GM19455 (cell line): ENCODE measurements around the gene ACIN1.
"Not testable (repeated sequence)": the region's sequence is repeated elsewhere in the genome, so short reads cannot be mapped to it uniquely, and the experiment has no call there.

ENCODE experiments used
- ATAC-seq: cut with Tn5 transposase; IDR thresholded peaks from one replicate; pipeline ENCODE4 v1.9.1; 2021; ENCODE audit not compliant: unreplicated experiment

Gene ACIN1

DNA sequence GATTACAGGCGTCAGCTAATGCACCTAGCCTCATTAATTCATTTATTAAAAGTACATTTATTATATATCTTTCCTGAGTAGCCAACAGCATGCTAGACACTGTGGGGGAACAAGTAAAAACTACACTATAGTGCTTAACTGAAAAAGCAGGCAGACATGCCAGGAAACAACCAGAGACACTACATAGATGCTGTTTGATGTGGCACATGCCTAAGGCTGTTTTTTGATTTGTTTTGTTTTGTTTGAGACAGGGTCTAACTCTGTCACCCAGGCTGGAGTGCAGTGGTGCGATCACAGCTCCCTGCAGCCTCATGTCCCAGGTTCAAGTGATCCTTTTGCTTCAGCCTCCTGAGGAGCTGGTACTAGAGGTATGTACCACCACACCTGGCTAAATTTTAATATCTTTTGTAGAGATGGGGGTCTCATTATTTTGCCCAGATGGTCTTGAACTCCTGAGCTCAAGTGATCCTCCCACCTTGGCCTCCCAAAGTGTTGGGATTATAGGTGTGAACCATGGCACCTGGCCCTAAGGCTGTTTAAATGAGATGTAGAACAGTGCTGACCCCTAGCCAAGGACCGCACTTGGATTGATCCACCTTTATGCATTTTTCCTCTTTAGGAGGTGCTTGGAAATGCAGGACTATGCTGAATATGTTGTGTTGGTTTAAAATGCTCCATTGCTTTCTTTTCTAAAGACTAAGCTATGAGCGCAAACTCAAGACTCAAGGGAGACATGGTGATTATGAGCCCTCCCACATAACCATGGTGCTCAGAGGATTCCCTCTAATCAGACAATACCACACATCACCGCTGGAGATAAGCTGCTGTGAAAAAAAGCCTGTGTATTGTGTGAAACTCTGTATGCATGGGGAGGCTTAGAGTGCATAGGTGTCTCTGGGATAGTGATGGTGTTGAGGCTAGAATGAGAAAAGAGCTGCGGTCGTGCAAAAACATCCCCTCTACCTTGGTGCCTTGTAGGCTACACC, 74.5 kb downstream of the ACIN1 start:
- ATAC-seq, result no peak

- ATAC-seq, result no peak
Observed at GRCh38 chr14:23018107-23018506, 76.8 kb downstream of the ACIN1 start.

GRCh38 chr14:23017091-23017490, 77.8 kb downstream of the ACIN1 start:
- ATAC-seq, result no peak

- no peak for ATAC-seq
Observed at GRCh38 chr14:23015618-23016017, 79.3 kb downstream of the ACIN1 start.

DNA sequence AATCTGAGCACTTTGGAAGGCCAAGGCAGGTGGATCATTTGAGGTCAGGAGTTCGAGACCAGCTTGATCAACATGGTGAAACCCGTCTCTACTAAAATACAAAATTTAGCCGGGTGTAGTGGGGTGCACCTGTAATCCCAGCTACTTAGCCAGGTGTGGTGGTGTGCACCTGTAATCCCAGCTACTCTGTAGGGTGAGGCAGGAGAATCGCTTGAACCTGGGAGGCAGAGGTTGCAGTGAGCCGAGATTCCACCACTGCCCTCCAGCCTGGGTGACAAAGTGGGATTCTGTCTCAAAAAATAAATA, 81.2 kb downstream of the ACIN1 start:
- not testable (repeated sequence) for ATAC-seq

- ATAC-seq, result no peak
Observed at GRCh38 chr14:23013054-23013748, 81.7 kb downstream of the ACIN1 start.

GRCh38 chr14:23009939-23010726, 84.8 kb downstream of the ACIN1 start, which contains the start of gene C14orf93:
TSS of gene C14orf93 (minus strand) at chr14:23010143. CDS start at chr14:22999023, 11,120 bp downstream.
- ATAC-seq, result no peak

DNA sequence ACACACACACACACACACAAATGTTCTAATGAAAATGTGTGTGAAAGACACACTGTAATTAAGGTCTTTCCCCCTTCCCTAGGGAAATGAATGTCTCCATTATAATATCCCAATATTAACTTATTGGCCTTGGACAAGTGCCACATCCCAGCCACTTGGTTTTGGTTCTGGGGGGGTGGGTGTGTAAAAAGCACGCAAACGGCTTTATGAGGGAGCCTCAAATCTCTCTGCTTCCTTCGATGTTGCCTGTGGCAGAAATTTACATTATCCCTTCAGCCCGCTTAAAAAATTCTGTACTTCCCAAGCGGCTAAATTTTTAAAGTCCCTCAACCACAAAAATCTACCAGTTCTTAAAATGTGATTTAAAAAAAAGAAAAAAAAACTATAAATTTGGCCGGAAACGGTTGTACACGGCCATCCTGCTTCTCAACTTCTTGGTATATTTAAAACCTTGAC, 85.4 kb downstream of the ACIN1 start:
- ATAC-seq, result no peak

DNA sequence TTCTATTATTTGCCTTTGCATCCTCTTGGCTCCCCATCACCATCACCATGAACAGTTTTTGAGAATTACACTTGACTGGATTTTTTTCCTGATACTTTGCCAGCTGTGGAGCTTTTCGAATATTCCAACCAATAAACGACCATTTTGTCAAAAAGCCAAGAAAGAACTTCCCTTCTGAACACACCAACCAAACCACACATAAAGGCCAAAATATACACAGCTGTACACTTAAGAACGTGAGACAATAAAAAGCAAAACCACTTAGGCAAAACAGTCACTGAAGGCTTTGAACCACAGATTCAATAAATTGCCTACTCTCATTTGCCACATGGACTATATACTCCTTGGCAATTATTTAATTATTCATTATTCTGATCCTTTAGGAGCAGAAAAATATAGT, 86.1 kb downstream of the ACIN1 start:
- ATAC-seq, result no peak
